Thoracic aorta (tissue), 2 donors: ENCODE data around the gene CRAT. TPM values are rescaled to one million over a fixed set of nuclear protein-coding genes. Genes with fewer than 3 reads are reported as not detected.
"Not testable (repeated sequence)": the region's sequence is repeated elsewhere in the genome, so short reads cannot be mapped to it uniquely, and the experiment has no call there.

Source experiments
- ATAC-seq: fragments of 150-250 bp; one replicate; pipeline ENCODE4 v1.8.0; 2017; ENCODE audit warnings: low read depth; ENCODE audit not compliant: insufficient number of reproducible peaks, low FRiP score
- DNase-seq: peaks from one replicate; pipeline ENCODE4 v3.0.0-alpha.2; 2020; ENCODE audit warnings: low spot score
- H3K27ac ChIP-seq, 2 donors: fragments of 200-600 bp; sonication (generic); 1 replicate in 1 of 2; 2 replicates in 1 of 2; pipeline ENCODE4 v1.5.1; 2016; ENCODE audit warnings: mild to moderate bottlenecking in 2 of 2, moderate library complexity in 2 of 2
- H3K27me3 ChIP-seq: fragments of 200-600 bp; sonication (generic); replicated peaks from 2 replicates; pipeline ENCODE4 v1.6.0; 2016; ENCODE audit warnings: mild to moderate bottlenecking; ENCODE audit not compliant: insufficient read depth
- H3K36me3 ChIP-seq: fragments of 200-600 bp; sonication (generic); one replicate; pipeline ENCODE4 v1.5.1; 2016
- H3K4me1 ChIP-seq, 2 donors: fragments of 200-600 bp; sonication (generic); 1 replicate in 1 of 2; 2 replicates in 1 of 2; pipeline versions ENCODE4 v1.5.1 to v1.6.0; 2016; ENCODE audit warnings: low read depth in 2 of 2, mild to moderate bottlenecking in 1 of 2; ENCODE audit not compliant: control insufficient read depth in 1 of 2
- H3K4me3 ChIP-seq: fragments of 200-600 bp; sonication (generic); 2 replicates; pipeline ENCODE4 v1.5.1; 2016; ENCODE audit warnings: mild to moderate bottlenecking
- H3K9me3 ChIP-seq: fragments of 200-600 bp; sonication (generic); 2 replicates; pipeline ENCODE4 v1.5.1; 2016
- total RNA-seq, 2 donors: library from RNA; depleted of rRNA; stranded (reverse); fragments of >200 nt; gene quantifications; one replicate each; pipeline versions ENCODE4 v1.1.0 to v1.2.3, GENCODE V29; 2016
- TF ChIP-seq, protein P1 (sequence below): fragments of 200-600 bp; sonication (generic); IDR thresholded peaks from one replicate; pipeline ENCODE4 v1.5.1; 2019; ENCODE audit warnings: antibody characterized with exemption

Gene CRAT
- total RNA-seq, 2 donors from 2014 or later: 57.8 to 102 TPM

DNA sequence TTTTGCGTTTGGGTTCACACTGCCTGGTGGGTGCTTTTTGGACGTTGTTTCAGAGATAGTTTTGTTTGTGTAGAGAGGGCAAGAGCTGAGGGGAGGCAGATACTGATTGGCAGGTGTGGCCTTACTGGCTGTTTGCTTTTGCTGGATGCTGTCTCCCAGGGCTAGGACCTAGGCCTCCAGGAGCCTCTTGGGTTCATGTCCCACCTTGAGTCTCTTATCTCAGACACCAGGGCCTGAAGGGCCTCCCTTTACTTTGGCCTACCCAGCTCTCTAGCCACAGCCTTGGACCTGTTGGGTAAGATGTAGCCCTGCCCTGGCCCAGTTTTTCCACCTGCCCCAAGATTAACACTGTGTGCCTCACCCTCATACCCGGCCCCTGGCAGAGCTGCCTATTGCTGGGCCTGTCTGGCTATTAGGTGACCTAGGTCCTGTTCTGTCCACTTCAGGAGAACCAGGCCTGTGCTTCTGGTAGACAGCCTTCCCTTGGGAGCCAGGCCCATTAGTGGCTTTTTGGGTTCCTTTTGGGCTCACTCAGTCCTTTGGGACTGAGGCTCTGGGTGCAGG lies 14.0 kb upstream of the CRAT start:
- TF ChIP-seq, protein P1, sequence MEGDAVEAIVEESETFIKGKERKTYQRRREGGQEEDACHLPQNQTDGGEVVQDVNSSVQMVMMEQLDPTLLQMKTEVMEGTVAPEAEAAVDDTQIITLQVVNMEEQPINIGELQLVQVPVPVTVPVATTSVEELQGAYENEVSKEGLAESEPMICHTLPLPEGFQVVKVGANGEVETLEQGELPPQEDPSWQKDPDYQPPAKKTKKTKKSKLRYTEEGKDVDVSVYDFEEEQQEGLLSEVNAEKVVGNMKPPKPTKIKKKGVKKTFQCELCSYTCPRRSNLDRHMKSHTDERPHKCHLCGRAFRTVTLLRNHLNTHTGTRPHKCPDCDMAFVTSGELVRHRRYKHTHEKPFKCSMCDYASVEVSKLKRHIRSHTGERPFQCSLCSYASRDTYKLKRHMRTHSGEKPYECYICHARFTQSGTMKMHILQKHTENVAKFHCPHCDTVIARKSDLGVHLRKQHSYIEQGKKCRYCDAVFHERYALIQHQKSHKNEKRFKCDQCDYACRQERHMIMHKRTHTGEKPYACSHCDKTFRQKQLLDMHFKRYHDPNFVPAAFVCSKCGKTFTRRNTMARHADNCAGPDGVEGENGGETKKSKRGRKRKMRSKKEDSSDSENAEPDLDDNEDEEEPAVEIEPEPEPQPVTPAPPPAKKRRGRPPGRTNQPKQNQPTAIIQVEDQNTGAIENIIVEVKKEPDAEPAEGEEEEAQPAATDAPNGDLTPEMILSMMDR: no peak
- Histone ChIP-seq H3K27ac (no peak overlapping the region), H3K4me3 (no peak overlapping the region), H3K4me1 (no peaks in the 10 kb centered on the region), H3K9me3 (no peaks in the 10 kb centered on the region), H3K36me3 (peaks cover 19% of the 10 kb centered on the region), H3K27me3 (no peaks in the 10 kb centered on the region)
- DNase-seq (no peak), ATAC-seq (no peak)

DNA sequence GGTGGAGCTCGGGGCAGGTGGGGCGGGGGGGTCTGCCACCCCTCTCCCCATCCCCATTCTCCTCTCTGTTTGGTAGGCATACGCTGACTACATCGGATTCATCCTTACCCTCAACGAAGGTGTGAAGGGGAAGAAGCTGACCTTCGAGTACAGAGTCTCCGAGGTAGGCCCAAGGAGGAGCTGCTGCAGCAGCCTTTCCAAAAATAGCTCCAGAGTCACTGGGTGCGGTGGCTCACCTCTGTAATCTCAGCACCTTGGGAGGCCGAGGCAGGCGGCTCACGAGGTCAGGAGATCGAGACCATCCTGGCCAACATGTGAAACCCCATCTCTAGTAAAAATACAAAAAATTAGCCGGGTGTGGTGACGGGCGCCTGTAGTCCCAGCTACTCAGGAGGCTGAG lies 12.4 kb upstream of the CRAT start:
- not testable (repeated sequence) for ATAC-seq, DNase-seq, H3K4me3 ChIP-seq, H3K27ac ChIP-seq, H3K27me3 ChIP-seq, H3K4me1 ChIP-seq, H3K9me3 ChIP-seq
- H3K36me3 ChIP-seq: peaks cover 19% of the 10 kb centered on the region

DNA sequence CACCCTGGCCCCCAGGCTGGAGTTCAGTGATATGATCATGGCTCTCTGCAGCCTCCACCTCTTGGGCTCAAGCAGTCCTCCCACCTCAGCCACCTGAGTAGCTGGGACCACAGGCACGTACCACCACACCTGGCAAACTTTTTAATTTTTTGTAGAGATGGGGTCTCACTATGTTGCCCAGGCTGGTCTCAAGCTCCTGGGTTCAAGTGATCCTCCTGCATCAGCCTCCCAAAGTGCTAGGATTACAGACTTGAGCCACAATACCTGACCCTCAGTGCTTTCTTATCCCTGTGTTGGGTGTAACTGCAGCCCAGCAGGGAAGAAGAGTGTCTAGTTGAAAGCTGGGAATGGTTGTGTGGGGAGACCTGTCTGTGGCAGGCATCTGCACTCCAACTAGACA lies 11.5 kb upstream of the CRAT start:
- Histone ChIP-seq H3K4me1 (no peaks in the 10 kb centered on the region), H3K4me3 (no peak overlapping the region), H3K9me3 (no peaks in the 10 kb centered on the region), H3K27ac (no peak overlapping the region), H3K36me3 (peaks cover 19% of the 10 kb centered on the region), H3K27me3 (no peaks in the 10 kb centered on the region)
- TF ChIP-seq, protein P1: no peak
- ATAC-seq (no peak), DNase-seq (no peak)

DNA sequence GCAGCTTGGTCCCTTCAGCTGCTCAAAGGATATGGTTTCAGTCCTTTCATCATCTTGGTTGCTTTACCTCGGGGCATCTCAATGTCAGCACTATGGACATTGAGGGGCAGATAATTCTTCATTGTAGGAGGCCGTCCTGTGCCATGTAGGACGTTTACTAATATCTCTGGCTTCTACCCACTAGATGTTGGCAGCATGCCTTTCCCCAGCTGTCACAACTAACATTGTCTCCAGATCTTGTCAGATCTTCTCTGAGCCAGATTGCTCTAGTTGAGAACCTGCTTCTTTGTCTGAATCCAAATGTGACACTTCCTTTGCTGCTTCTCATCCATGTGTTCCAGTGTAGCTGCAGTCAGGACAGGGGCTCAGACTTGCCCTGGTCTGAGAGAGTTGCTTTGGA lies 10.9 kb upstream of the CRAT start:
- H3K9me3 ChIP-seq: no peaks in the 10 kb centered on the region
- H3K27me3 ChIP-seq: no peaks in the 10 kb centered on the region
- no peak overlapping the region for H3K27ac ChIP-seq
- H3K4me1 ChIP-seq: no peaks in the 10 kb centered on the region
- DNase-seq: no peak
- no peak for ATAC-seq
- TF ChIP-seq, protein P1: no peak
- peaks cover 19% of the 10 kb centered on the region for H3K36me3 ChIP-seq
- no peak overlapping the region for H3K4me3 ChIP-seq

DNA sequence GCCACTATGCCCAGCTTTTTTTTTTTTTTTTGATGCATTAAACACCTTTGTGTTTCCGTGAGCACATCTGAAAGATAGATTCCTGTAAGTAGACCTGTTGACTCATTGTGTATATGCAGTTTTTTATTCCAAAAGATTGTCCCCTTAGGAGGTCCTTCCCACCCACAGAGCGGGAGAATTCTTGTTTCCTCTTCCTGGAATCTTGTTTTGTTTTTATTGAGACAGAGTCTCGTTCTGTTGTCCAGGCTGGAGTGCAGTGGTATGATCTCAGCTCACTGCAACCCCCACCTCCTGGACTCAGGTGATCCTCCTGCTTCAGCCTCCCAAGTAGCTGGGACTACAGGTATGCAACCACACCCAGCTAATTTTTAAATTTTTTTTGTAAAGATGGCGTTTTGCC lies 8.2 kb upstream of the CRAT start:
- DNase-seq: no peak
- Histone ChIP-seq H3K4me3 (no peak overlapping the region), H3K36me3 (peaks cover 15% of the 10 kb centered on the region), H3K9me3 (no peaks in the 10 kb centered on the region), H3K27ac (no peak overlapping the region), H3K4me1 (no peaks in the 10 kb centered on the region), H3K27me3 (no peaks in the 10 kb centered on the region)
- TF ChIP-seq, protein P1: no peak
- no peak for ATAC-seq
